Liver (tissue), 3 donors: ENCODE measurements around the gene ARHGEF4.

Experiments used
- ATF3 ChIP-seq: IDR thresholded peaks from 2 replicates; pipeline ENCODE4 v1.6.1; 2016; ENCODE audit warnings: antibody characterized with exemption
- CTCF ChIP-seq: fragments of 150-350 bp; IDR thresholded peaks from 2 replicates; pipeline ENCODE4 v1.5.1; 2017; ENCODE audit warnings: improper control_type of control experiment, low read depth, low read length; ENCODE audit not compliant: missing input control
- GABPA ChIP-seq, 2 donors: IDR thresholded peaks in 1 of 2; conservative IDR thresholded peaks in 1 of 2; 2 replicates each; pipeline ENCODE4 v1.6.1; 2016; ENCODE audit warnings: antibody characterized with exemption in 2 of 2, mild to moderate bottlenecking in 1 of 2, moderate library complexity in 1 of 2
- MAX ChIP-seq: IDR thresholded peaks from 2 replicates; pipeline ENCODE4 v1.6.1; 2016; ENCODE audit warnings: antibody characterized with exemption
- RAD21 ChIP-seq, 2 donors: IDR thresholded peaks; 2 replicates each; pipeline ENCODE4 v1.6.1; 2016; ENCODE audit warnings: antibody characterized with exemption in 2 of 2, mild to moderate bottlenecking in 2 of 2
- REST ChIP-seq: IDR thresholded peaks from 2 replicates; pipeline ENCODE4 v1.6.1; 2016; ENCODE audit warnings: antibody characterized with exemption, mild to moderate bottlenecking
- RXRA ChIP-seq, 2 donors: IDR thresholded peaks; 2 replicates each; pipeline ENCODE4 v1.6.1; 2017 to 2018; ENCODE audit warnings: antibody characterized with exemption in 2 of 2, mild to moderate bottlenecking in 1 of 2
- SP1 ChIP-seq: IDR thresholded peaks from 2 replicates; pipeline ENCODE4 v1.6.1; 2018; ENCODE audit warnings: antibody characterized with exemption, mild to moderate bottlenecking
- TAF1 ChIP-seq: conservative IDR thresholded peaks from 2 replicates; pipeline ENCODE4 v1.6.1; 2016; ENCODE audit warnings: antibody characterized with exemption, mild to moderate bottlenecking
- ZBTB33 ChIP-seq: IDR thresholded peaks from 2 replicates; pipeline ENCODE4 v1.6.1; 2016; ENCODE audit warnings: antibody characterized with exemption
- donor health status: healthy.
- donor health status: healthy.

GRCh38 chr2:131039101-131039440 is 202.4 kb downstream of the ARHGEF4 start:
- TF ChIP-seq REST (no peak), CTCF (no peak), MAX (no peak), ATF3 (no peak), GABPA (IDR thresholded peaks at IDR 0.05 in 1 of 2, conservative IDR thresholded peaks at IDR 0.05 in 1 of 2) (no peak), RAD21 (IDR thresholded peaks at IDR 0.05) (no peak), TAF1 (no peak), ZBTB33 (no peak), SP1 (no peak), RXRA (IDR thresholded peaks at IDR 0.05) (no peak)
